ENCODE data around the gene AFAP1. TPM values are rescaled to one million over a fixed set of nuclear protein-coding genes. Genes with fewer than 3 reads are reported as not detected.

AFAP1 gene
- total and polyA plus RNA-seq, 2 of the 8 experiments (the other 6 are each of a cell fraction or from before 2014, with no cell fraction given), result 3.6 to 18.2 TPM

DNA sequence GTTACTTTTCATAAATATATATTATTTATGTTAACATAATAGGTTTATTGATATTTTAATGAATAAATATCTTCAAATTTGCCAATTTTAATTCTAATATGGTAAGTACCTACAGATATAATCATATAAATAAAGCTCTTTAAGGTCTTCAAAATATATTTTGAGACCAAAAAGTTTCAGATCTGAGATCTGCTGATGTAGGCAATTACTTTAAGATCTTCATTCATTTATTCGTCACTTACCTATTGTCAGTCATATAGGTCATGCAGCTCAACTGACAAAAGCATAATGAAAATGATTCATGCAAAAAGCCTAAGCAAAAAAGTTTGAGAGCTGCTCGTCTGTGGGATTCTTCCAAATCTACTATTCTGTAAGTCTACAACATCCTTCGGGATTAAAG, 64.8 kb downstream of the AFAP1 start:
- Histone ChIP-seq H3K27me3 (replicated peaks in 1 of 4; ENCODE audit: control insufficient read depth in 3 of 4, extremely low read depth in 1 of 4, insufficient read depth in 3 of 4, low read length in 3 of 4) (no peaks in the 10 kb centered on the region), H3K4me2 (ENCODE audit: insufficient read depth in 1 of 2, low read depth in 2 of 2, low read length in 2 of 2) (no peak overlapping the region), H2BK15ac (ENCODE audit: low read length) (no peak overlapping the region), H3K56ac (replicated peaks; ENCODE audit: insufficient read length, low read depth, low read length) (no peak overlapping the region), H2AK5ac (ENCODE audit: low read depth, low read length) (no peak overlapping the region), H4K20me1 (replicated peaks in 1 of 2; ENCODE audit: control insufficient read depth in 1 of 2, insufficient read depth in 2 of 2, low read length in 2 of 2) (peaks cover 0 to 2% of the 10 kb centered on the region in 2 experiments), H3K18ac (ENCODE audit: extremely low read depth, low read length) (no peak overlapping the region), H3K36me3 (ENCODE audit: control insufficient read depth in 2 of 4, insufficient read depth in 4 of 4, low read length in 3 of 4) (peaks cover 0 to 6% (median 2%) of the 10 kb centered on the region in 4 experiments; a peak in 2 of 8 replicates), H3K4me1 (replicated peaks in 1 of 4; ENCODE audit: control insufficient read depth in 3 of 4, insufficient read depth in 4 of 4, low read length in 3 of 4) (peaks cover 0 to 3% (median 0%) of the 10 kb centered on the region in 4 experiments; a peak in 1 of 7 replicates), H3K4ac (replicated peaks; ENCODE audit: insufficient read length, low read depth, low read length) (no peak overlapping the region), H3K9ac (replicated peaks in 1 of 4; ENCODE audit: extremely low read depth in 1 of 4, low read depth in 3 of 4, low read length in 3 of 4) (no peak overlapping the region), H3K23me2 (ENCODE audit: low read depth, low read length) (no peaks in the 10 kb centered on the region), H3K79me1 (ENCODE audit: low read depth, low read length) (peaks cover 3% of the 10 kb centered on the region; the same call in 1 of the 2 replicates), H3K27ac (ENCODE audit: low read depth, low read length) (no peak overlapping the region), H2BK20ac (ENCODE audit: low read length) (no peak overlapping the region), H3K14ac (ENCODE audit: insufficient read length) (no peak overlapping the region), H3K79me2 (ENCODE audit: control insufficient read depth in 1 of 2, insufficient read depth in 2 of 2, low read length in 2 of 2) (peaks cover 0 to 39% of the 10 kb centered on the region in 2 experiments; a peak in 2 of 4 replicates), H3K9me3 (ENCODE audit: insufficient read depth in 2 of 2, low read depth in 1 of 2, low read length in 1 of 2) (peaks cover 7 to 10% of the 10 kb centered on the region in 2 experiments), H2BK12ac (ENCODE audit: low read depth, low read length) (no peak overlapping the region), H3K4me3 (ENCODE audit: extremely low read depth in 1 of 4, insufficient read depth in 2 of 4, low read depth in 3 of 4, low read length in 4 of 4) (no peak overlapping the region), H2BK120ac (replicated peaks; ENCODE audit: low read depth, low read length) (no peak overlapping the region), H2BK5ac (ENCODE audit: low read depth, low read length) (no peak overlapping the region), H3K23ac (ENCODE audit: insufficient read length) (no peak overlapping the region), H4K8ac (ENCODE audit: extremely low read depth, insufficient read depth, low read length) (no peak overlapping the region), H4K5ac (ENCODE audit: insufficient read length, low read depth, low read length) (no peak overlapping the region), H4K91ac (replicated peaks; ENCODE audit: insufficient read length, low read length) (no peak overlapping the region), H2AFZ (ENCODE audit: low read length) (no peak overlapping the region)
- no peak for TF ChIP-seq EGR1 (IDR thresholded peaks at IDR 0.05; ENCODE audit: borderline replicate concordance, low read depth, low read length)
- no peak for TF ChIP-seq PHF8 (conservative IDR thresholded peaks at IDR 0.05; ENCODE audit: low read depth, low read length)
- no peak for TF ChIP-seq ASH2L (IDR thresholded peaks at IDR 0.05; ENCODE audit: low read length)
- TF ChIP-seq SIX5 (IDR thresholded peaks at IDR 0.05; ENCODE audit: low read depth, low read length), result no peak
- TF ChIP-seq CREB1 (IDR thresholded peaks at IDR 0.05), result no peak
- TF ChIP-seq TAF7 (optimal IDR thresholded peaks at IDR 0.05; ENCODE audit: borderline replicate concordance, low read depth, low read length), result no peak
- TF ChIP-seq FOSL1 (IDR thresholded peaks at IDR 0.05; ENCODE audit: insufficient read depth, low read depth, low read length), result no peak
- TF ChIP-seq, protein P1, sequence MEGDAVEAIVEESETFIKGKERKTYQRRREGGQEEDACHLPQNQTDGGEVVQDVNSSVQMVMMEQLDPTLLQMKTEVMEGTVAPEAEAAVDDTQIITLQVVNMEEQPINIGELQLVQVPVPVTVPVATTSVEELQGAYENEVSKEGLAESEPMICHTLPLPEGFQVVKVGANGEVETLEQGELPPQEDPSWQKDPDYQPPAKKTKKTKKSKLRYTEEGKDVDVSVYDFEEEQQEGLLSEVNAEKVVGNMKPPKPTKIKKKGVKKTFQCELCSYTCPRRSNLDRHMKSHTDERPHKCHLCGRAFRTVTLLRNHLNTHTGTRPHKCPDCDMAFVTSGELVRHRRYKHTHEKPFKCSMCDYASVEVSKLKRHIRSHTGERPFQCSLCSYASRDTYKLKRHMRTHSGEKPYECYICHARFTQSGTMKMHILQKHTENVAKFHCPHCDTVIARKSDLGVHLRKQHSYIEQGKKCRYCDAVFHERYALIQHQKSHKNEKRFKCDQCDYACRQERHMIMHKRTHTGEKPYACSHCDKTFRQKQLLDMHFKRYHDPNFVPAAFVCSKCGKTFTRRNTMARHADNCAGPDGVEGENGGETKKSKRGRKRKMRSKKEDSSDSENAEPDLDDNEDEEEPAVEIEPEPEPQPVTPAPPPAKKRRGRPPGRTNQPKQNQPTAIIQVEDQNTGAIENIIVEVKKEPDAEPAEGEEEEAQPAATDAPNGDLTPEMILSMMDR (IDR thresholded peaks at IDR 0.05; ENCODE audit: control extremely low read depth in 1 of 3, insufficient read depth in 1 of 3, low read depth in 1 of 3, low read length in 3 of 3), result no peak
- CTCF ChIA-PET (ENCODE audit: partially characterized antibody), result interaction anchor here (0.8 to 6.6 kb wide), 9 partner anchors 9 to 112 kb away, joined by 3 to 46 read pairs (median 9); no protein-coding TSS in a partner anchor
- DNase-seq (ENCODE audit: low read depth in 1 of 2, low spot score in 2 of 2), result no peak
- WGBS, 2 experiments (ENCODE audit: extremely low coverage in 1 of 2, insufficient coverage in 1 of 2, insufficient read length in 1 of 2, insufficient replicate concordance in 2 of 2, low coverage in 1 of 2, low lambda C conversion rate in 2 of 2, missing lambda C conversion rate in 1 of 2), result 89% methylated on average over 3 of the region's 3 CpGs; no CpG with 5 or more reads in 1 of the 2 experiments
- POLR2A ChIA-PET (ENCODE audit: partially characterized antibody), result no interaction called here
- FAIRE-seq, result no peak

All from H1 (cell line).